H1 (cell line): Measurements from ENCODE around the gene SLC16A8. TPM values are rescaled to one million over a fixed set of nuclear protein-coding genes. Genes with fewer than 3 reads are reported as not detected.

Source experiments
- CTCF ChIA-PET: fragments of 300-600 bp; sonication (Branson Sonifier 250); formaldehyde crosslinking; loops from one replicate; lab custom pipeline; 2021; ENCODE audit not compliant: partially characterized antibody; lab: Charles Lee
- POLR2A ChIA-PET: fragments of 300-600 bp; sonication (Branson Sonifier 250); formaldehyde crosslinking; loops from one replicate; lab custom pipeline; 2021; ENCODE audit warnings: inconsistent platforms; ENCODE audit not compliant: partially characterized antibody; lab: Charles Lee
- DNase-seq, 2 experiments: peaks; one replicate each; pipeline versions ENCODE4 v3.0.0 to v3.0.0-alpha.2; 2010 to 2022; ENCODE audit warnings: low spot score in 2 of 2, low read depth in 1 of 2, mixed read lengths in 1 of 2
- FAIRE-seq: peaks from 2 replicates; lab custom pipeline; 2011; peaks lifted over from hg19 to GRCh38; lab: Jason Lieb, UNC
- H2AFZ ChIP-seq: 2 replicates; pipeline ENCODE4 v1.8.1; 2012; ENCODE audit warnings: low read length, inconsistent platforms
- H2AK5ac ChIP-seq: 2 replicates; pipeline ENCODE4 v1.6.1; 2013; ENCODE audit warnings: low read depth, low read length
- H2BK120ac ChIP-seq: replicated peaks from 2 replicates; pipeline ENCODE3; 2013; ENCODE audit warnings: low read depth, low read length, inconsistent platforms
- H2BK12ac ChIP-seq: 2 replicates; pipeline ENCODE4 v1.6.1; 2013; ENCODE audit warnings: low read depth, low read length
- H2BK15ac ChIP-seq: 2 replicates; pipeline ENCODE4 v1.6.1; 2013; ENCODE audit warnings: low read length
- H2BK20ac ChIP-seq: 2 replicates; pipeline ENCODE4 v1.6.1; 2013; ENCODE audit warnings: low read length
- H2BK5ac ChIP-seq: 2 replicates; pipeline ENCODE4 v1.6.1; 2013; ENCODE audit warnings: low read depth, low read length
- H3K14ac ChIP-seq: 2 replicates; pipeline ENCODE4 v1.6.1; 2013; ENCODE audit warnings: inconsistent platforms; ENCODE audit not compliant: insufficient read length
- H3K18ac ChIP-seq: 2 replicates; pipeline ENCODE4 v1.6.1; 2013; ENCODE audit warnings: low read length; ENCODE audit errors: extremely low read depth
- H3K23ac ChIP-seq: 2 replicates; pipeline ENCODE4 v1.6.1; 2013; ENCODE audit warnings: inconsistent platforms; ENCODE audit not compliant: insufficient read length
- H3K23me2 ChIP-seq: 2 replicates; pipeline ENCODE4 v1.6.1; 2013; ENCODE audit warnings: low read depth, low read length
- H3K27ac ChIP-seq: 2 replicates; pipeline ENCODE4 v1.6.1; 2011; ENCODE audit warnings: low read depth, low read length, inconsistent platforms
- H3K27me3 ChIP-seq, 4 experiments: replicated peaks in 1 of 4; 1 replicate in 1 of 4; 2 replicates in 3 of 4; pipeline versions ENCODE4 v1.6.1 to v1.8.1; 2011 to 2013; ENCODE audit warnings: low read length in 3 of 4, mild to moderate bottlenecking in 3 of 4, inconsistent platforms in 2 of 4, mixed read lengths in 2 of 4, moderate library complexity in 1 of 4; ENCODE audit not compliant: control insufficient read depth in 3 of 4, insufficient read depth in 3 of 4; ENCODE audit errors: extremely low read depth in 1 of 4
- H3K36me3 ChIP-seq, 4 experiments: 2 replicates each; pipeline versions ENCODE4 v1.6.1 to v1.8.1; 2011 to 2013; ENCODE audit warnings: mild to moderate bottlenecking in 4 of 4, low read length in 3 of 4, moderate library complexity in 2 of 4, control low read depth in 1 of 4, inconsistent platforms in 1 of 4; ENCODE audit not compliant: insufficient read depth in 4 of 4, control insufficient read depth in 2 of 4
- H3K4ac ChIP-seq: replicated peaks from 2 replicates; pipeline ENCODE3; 2013; ENCODE audit warnings: low read length, low read depth, mixed read lengths, inconsistent platforms; ENCODE audit not compliant: insufficient read length
- H3K4me1 ChIP-seq, 4 experiments: replicated peaks in 1 of 4; 1 replicate in 1 of 4; 2 replicates in 3 of 4; pipeline versions ENCODE4 v1.6.1 to v1.8.1; 2011 to 2013; ENCODE audit warnings: low read length in 3 of 4, inconsistent platforms in 2 of 4, mixed read lengths in 1 of 4; ENCODE audit not compliant: insufficient read depth in 4 of 4, control insufficient read depth in 3 of 4
- H3K4me2 ChIP-seq, 2 experiments: 2 replicates each; pipeline versions ENCODE4 v1.6.1 to v1.8.1; 2011 to 2013; ENCODE audit warnings: low read depth in 2 of 2, low read length in 2 of 2, control low read depth in 1 of 2, inconsistent platforms in 1 of 2, mild to moderate bottlenecking in 1 of 2; ENCODE audit not compliant: insufficient read depth in 1 of 2
- H3K4me3 ChIP-seq, 4 experiments: fragments of 200-600, 300-600 bp in 1 of 4; sonication (generic), shearing (Covaris generic), sonication (Bioruptor Twin) in 1 of 4; 2 replicates each; pipeline versions ENCODE4 v1.5.1 to v1.8.1; 2011 to 2016; ENCODE audit warnings: low read length in 4 of 4, low read depth in 3 of 4, control low read depth in 2 of 4, inconsistent platforms in 2 of 4, mild to moderate bottlenecking in 2 of 4, mixed read lengths in 1 of 4, moderate library complexity in 1 of 4; ENCODE audit not compliant: insufficient read depth in 2 of 4; ENCODE audit errors: extremely low read depth in 1 of 4
- H3K56ac ChIP-seq: replicated peaks from 2 replicates; pipeline ENCODE3; 2013; ENCODE audit warnings: low read depth, mild to moderate bottlenecking, mixed read lengths, low read length, inconsistent platforms; ENCODE audit not compliant: insufficient read length
- H3K79me1 ChIP-seq: 2 replicates; pipeline ENCODE4 v1.6.1; 2013; ENCODE audit warnings: low read depth, low read length, control low read depth
- H3K79me2 ChIP-seq, 2 experiments: 2 replicates each; pipeline versions ENCODE4 v1.6.1 to v1.8.1; 2012 to 2013; ENCODE audit warnings: low read length in 2 of 2, mild to moderate bottlenecking in 2 of 2, inconsistent platforms in 1 of 2; ENCODE audit not compliant: insufficient read depth in 2 of 2, control insufficient read depth in 1 of 2
- H3K9ac ChIP-seq, 4 experiments: replicated peaks in 1 of 4; 1 replicate in 1 of 4; 2 replicates in 3 of 4; pipeline versions ENCODE4 v1.6.1 to v1.8.1; 2011 to 2013; ENCODE audit warnings: low read depth in 3 of 4, low read length in 3 of 4, control low read depth in 2 of 4, mild to moderate bottlenecking in 2 of 4, moderate library complexity in 2 of 4, inconsistent platforms in 1 of 4; ENCODE audit errors: extremely low read depth in 1 of 4
- H3K9me3 ChIP-seq, 2 experiments: 2 replicates each; pipeline versions ENCODE4 v1.6.1 to v1.8.1; 2012 to 2013; ENCODE audit warnings: mild to moderate bottlenecking in 2 of 2, moderate library complexity in 2 of 2, control low read depth in 1 of 2, inconsistent platforms in 1 of 2, low read depth in 1 of 2, low read length in 1 of 2, mixed read lengths in 1 of 2; ENCODE audit not compliant: insufficient read depth in 2 of 2
- H4K20me1 ChIP-seq, 2 experiments: replicated peaks in 1 of 2; 2 replicates each; pipeline versions ENCODE3 to v1.8.1; 2011 to 2013; ENCODE audit warnings: inconsistent platforms in 2 of 2, low read length in 2 of 2, mild to moderate bottlenecking in 1 of 2; ENCODE audit not compliant: insufficient read depth in 2 of 2, control insufficient read depth in 1 of 2
- H4K5ac ChIP-seq: 2 replicates; pipeline ENCODE4 v1.6.1; 2013; ENCODE audit warnings: low read length, low read depth, mixed read lengths, inconsistent platforms; ENCODE audit not compliant: insufficient read length
- H4K8ac ChIP-seq: 2 replicates; pipeline ENCODE4 v1.8.0; 2013; ENCODE audit warnings: mild to moderate bottlenecking, moderate library complexity, low read length, inconsistent platforms; ENCODE audit not compliant: insufficient read depth; ENCODE audit errors: extremely low read depth
- H4K91ac ChIP-seq: replicated peaks from 2 replicates; pipeline ENCODE3; 2013; ENCODE audit warnings: low read length, mixed read lengths, inconsistent platforms; ENCODE audit not compliant: insufficient read length
- BRCA1 ChIP-seq: IDR thresholded peaks from 2 replicates; pipeline ENCODE4 v1.6.1; 2012; ENCODE audit warnings: low read depth, low read length, improper control_type of control experiment
- CBX8 ChIP-seq: fragments of 300-800, 300-1000 bp; sonication (generic); IDR thresholded peaks from 2 replicates; pipeline ENCODE4 v1.7.1; 2016; ENCODE audit warnings: low read depth, low read length, borderline replicate concordance
- CREB1 ChIP-seq: IDR thresholded peaks from 2 replicates; pipeline ENCODE4 v1.6.1; 2012; ENCODE audit warnings: inconsistent platforms
- KDM5A ChIP-seq: fragments of 200-600 bp; IDR thresholded peaks from 2 replicates; pipeline ENCODE4 v1.7.1; 2012; ENCODE audit warnings: mild to moderate bottlenecking, low read length, inconsistent platforms, mixed read lengths
- NANOG ChIP-seq: IDR thresholded peaks from 2 replicates; pipeline ENCODE4 v1.6.1; 2011; ENCODE audit warnings: low read length, low read depth, mild to moderate bottlenecking, inconsistent platforms; ENCODE audit not compliant: insufficient read depth, poor library complexity, severe bottlenecking
- NRF1 ChIP-seq: IDR thresholded peaks from 2 replicates; pipeline ENCODE4 v1.6.1; 2011; ENCODE audit warnings: mild to moderate bottlenecking, low read depth, low read length, improper control_type of control experiment
- RAD21 ChIP-seq, 2 experiments: IDR thresholded peaks in 1 of 2; conservative IDR thresholded peaks in 1 of 2; 2 replicates each; pipeline ENCODE4 v1.6.1; 2011; ENCODE audit warnings: low read depth in 2 of 2, low read length in 2 of 2, improper control_type of control experiment in 1 of 2, inconsistent platforms in 1 of 2, mild to moderate bottlenecking in 1 of 2, moderate library complexity in 1 of 2
- RBBP5 ChIP-seq: IDR thresholded peaks from 2 replicates; pipeline ENCODE4 v1.7.1; 2012; ENCODE audit warnings: low read depth, mild to moderate bottlenecking, inconsistent platforms, low read length, moderate library complexity, borderline replicate concordance
- RFX5 ChIP-seq: IDR thresholded peaks from 2 replicates; pipeline ENCODE4 v1.6.1; 2011; ENCODE audit warnings: low read depth, low read length, improper control_type of control experiment, borderline replicate concordance
- RNF2 ChIP-seq: fragments of 200-900, 300-1000 bp; sonication (generic); IDR thresholded peaks from 2 replicates; pipeline ENCODE4 v1.7.1; 2016; ENCODE audit warnings: borderline replicate concordance, low read depth, mild to moderate bottlenecking, antibody characterized with exemption, low read length; ENCODE audit not compliant: poor library complexity, severe bottlenecking; ENCODE audit errors: missing control alignments
- SAP30 ChIP-seq: fragments of 300-600 bp; sonication (generic); IDR thresholded peaks from 2 replicates; pipeline ENCODE4 v1.7.1; 2012; ENCODE audit warnings: low read length, moderate library complexity, mild to moderate bottlenecking, inconsistent platforms; ENCODE audit not compliant: insufficient read depth, insufficient replicate concordance
- SP1 ChIP-seq: IDR thresholded peaks from 2 replicates; pipeline ENCODE4 v1.6.1; 2011; ENCODE audit warnings: low read depth, low read length
- SUZ12 ChIP-seq: fragments of 200-600 bp; sonication (generic); IDR thresholded peaks from 2 replicates; pipeline ENCODE4 v1.6.1; 2012; ENCODE audit warnings: mild to moderate bottlenecking, inconsistent platforms, low read length, moderate library complexity, mixed read lengths
- YY1 ChIP-seq: IDR thresholded peaks from 2 replicates; pipeline ENCODE4 v1.6.1; 2011; ENCODE audit warnings: low read depth, mild to moderate bottlenecking, low read length
- WGBS, 2 experiments: shearing (Covaris generic) in 1 of 2; methylation state at CpG; one replicate each; pipeline versions ENCODE4 v1.1.6 to v1.1.7; 2013 to 2015; ENCODE audit warnings: low lambda C conversion rate in 2 of 2, mixed read lengths in 2 of 2, inconsistent platforms in 1 of 2, low coverage in 1 of 2, missing lambda C conversion rate in 1 of 2; ENCODE audit not compliant: insufficient replicate concordance in 2 of 2, insufficient coverage in 1 of 2, insufficient read length in 1 of 2; ENCODE audit errors: extremely low coverage in 1 of 2, missing lambda C conversion rate in 1 of 2; 5-methylcytosine and 5-hydroxymethylcytosine counted together
- polyA plus RNA-seq, 7 experiments: library from polyadenylated mRNA; depleted of rRNA in 3 of 7; stranded (reverse) in 5 of 7; unstranded in 2 of 7; fragments of >200 nt in 5 of 7; fragments of 200-250 nt in 2 of 7; gene quantifications; 1 replicate in 5 of 7; 2 replicates in 1 of 7; 4 replicates in 1 of 7; pipeline versions ENCODE4 v1.2.1 to v1.2.3, GENCODE V29; 2011 to 2013; ENCODE audit warnings: missing spikeins in 2 of 7, mixed read lengths in 2 of 7
- total RNA-seq: library from RNA; stranded (reverse); fragmentation: NEBNext Ultra II Directional; extraction: Animal tissue kit (Norgen Biotek cat#: 25700); gene quantifications from 2 replicates; pipeline ENCODE4 v1.2.1, GENCODE V29; 2021

Gene SLC16A8
- total and polyA plus RNA-seq, 2 of the 8 experiments (the other 6 are each of a cell fraction or from before 2014, with no cell fraction given), result 0.70 TPM; not detected in 1

GRCh38 chr22:38127869-38128268 is 43.9 kb upstream of the SLC16A8 start:
- Histone ChIP-seq H3K9ac (no peak overlapping the region), H2BK120ac (no peak overlapping the region), H3K79me1 (no peaks in the 10 kb centered on the region; the same call in 1 of the 2 replicates), H3K27ac (no peak overlapping the region), H4K8ac (no peak overlapping the region), H3K18ac (no peak overlapping the region), H3K56ac (no peak overlapping the region), H4K91ac (no peak overlapping the region), H2BK15ac (no peak overlapping the region), H3K36me3 (no peaks in the 10 kb centered on the region), H4K20me1 (peaks cover 0 to 4% of the 10 kb centered on the region in 2 experiments), H3K27me3 (no peaks in the 10 kb centered on the region), H3K23me2 (no peaks in the 10 kb centered on the region), H2AK5ac (peak overlapping the region; percentile 34; the same call in 1 of the 2 replicates), H3K4me2 (no peak overlapping the region), H3K23ac (no peak overlapping the region), H3K4ac (no peak overlapping the region), H2BK12ac (no peak overlapping the region), H2AFZ (no peak overlapping the region), H3K14ac (no peak overlapping the region), H2BK20ac (no peak overlapping the region), H3K4me1 (no peaks in the 10 kb centered on the region), H3K4me3 (no peak overlapping the region), H2BK5ac (no peak overlapping the region; the same call in 1 of the 2 replicates), H3K9me3 (no peaks in the 10 kb centered on the region), H4K5ac (no peak overlapping the region), H3K79me2 (no peaks in the 10 kb centered on the region)
- ChIA-PET POLR2A (interaction anchor here (1.5 kb wide), 1 partner anchor 16 kb away, joined by 5 read pairs; no protein-coding TSS in a partner anchor), CTCF (interaction anchor here (0.8 to 8.4 kb wide), 6 partner anchors 14 to 100 kb away, joined by 3 to 93 read pairs (median 4); partner anchors contain the start of gene BAIAP2L2)
- 87% methylated on average over 8 of the region's 9 CpGs; no CpG with 5 or more reads in 1 of the 2 experiments for WGBS, 2 experiments
- DNase-seq, result no peak
- FAIRE-seq, result no peak
- no peak for TF ChIP-seq RNF2
- no peak for TF ChIP-seq NRF1
- TF ChIP-seq SUZ12, result no peak
- TF ChIP-seq RAD21 (IDR thresholded peaks at IDR 0.05 in 1 of 2, conservative IDR thresholded peaks at IDR 0.05 in 1 of 2; ENCODE audit: low read depth in 2 of 2, low read length in 2 of 2), result no peak
- TF ChIP-seq RFX5, result no peak
- TF ChIP-seq CREB1, result no peak
- no peak for TF ChIP-seq SP1
- no peak for TF ChIP-seq BRCA1
- TF ChIP-seq RBBP5, result no peak
- TF ChIP-seq YY1, result no peak
- TF ChIP-seq KDM5A, result no peak
- no peak for TF ChIP-seq SAP30
- TF ChIP-seq CBX8, result no peak
- TF ChIP-seq NANOG, result no peak
